Anterior cingulate cortex (tissue), 58 donors: ENCODE data around the gene POLR3C.
A peak's percentile ranks its signal among the peaks of the same experiment; 100 is the strongest.
"Not testable (repeated sequence)": the region's sequence is repeated elsewhere in the genome, so short reads cannot be mapped to it uniquely, and the experiment has no call there.

Experiments
- DNase-seq, 58 donors: peaks; one replicate each; lab custom pipeline; 2025; lab: John Stamatoyannopoulos, UW

The POLR3C gene

GRCh38 chr1:145823565-145824498, at the start of gene POLR3C, which contains the start of gene RNF115:
POLR3C (plus strand) TSS chr1:145824200; CDS start chr1:145825777, 1,577 bp downstream.
RNF115 (minus strand) TSS chr1:145824095; CDS start chr1:145823873, 222 bp downstream.
- peak; percentile 27 to 95 (median 86) for DNase-seq

GRCh38 chr1:145777357-145778145, 46.4 kb upstream of the POLR3C start:
- DNase-seq: no peak

GRCh38 chr1:145778146-145778540, 45.9 kb upstream of the POLR3C start:
- DNase-seq: no peak

- no peak for DNase-seq
These were observed 41.5 kb upstream of the POLR3C start for GRCh38 chr1:145782272-145783099.

GRCh38 chr1:145784409-145784808, 39.6 kb upstream of the POLR3C start:
- DNase-seq: no peak

- DNase-seq: no peak
These were observed 38.5 kb upstream of the POLR3C start for GRCh38 chr1:145785547-145785946.

GRCh38 chr1:145786271-145786670, 37.7 kb upstream of the POLR3C start:
- no peak for DNase-seq

GRCh38 chr1:145788580-145788979, 35.4 kb upstream of the POLR3C start:
- DNase-seq: no peak

- not testable (repeated sequence) for DNase-seq
These were observed 32.1 kb upstream of the POLR3C start for GRCh38 chr1:145791860-145792259.

GRCh38 chr1:145792484-145792883, 31.5 kb upstream of the POLR3C start:
- no peak for DNase-seq

- DNase-seq: no peak
These were observed 28.6 kb upstream of the POLR3C start for GRCh38 chr1:145795257-145795881.

- DNase-seq: no peak
These were observed 27.2 kb upstream of the POLR3C start for GRCh38 chr1:145796753-145797152.

GRCh38 chr1:145799806-145800205, 24.2 kb upstream of the POLR3C start:
- no peak for DNase-seq

GRCh38 chr1:145804235-145805045, 19.6 kb upstream of the POLR3C start:
- DNase-seq: no peak

GRCh38 chr1:145805057-145805456, 18.9 kb upstream of the POLR3C start:
- DNase-seq: no peak

GRCh38 chr1:145806408-145806807, 17.6 kb upstream of the POLR3C start:
- DNase-seq: no peak

- no peak for DNase-seq
These were observed 17.2 kb upstream of the POLR3C start for GRCh38 chr1:145806844-145807243.

GRCh38 chr1:145812977-145813810, 10.8 kb upstream of the POLR3C start:
- DNase-seq: not testable (repeated sequence)
